Measurements from ENCODE around the gene FOXC2.

Gene FOXC2

GRCh38 chr16:86545954-86546637, 20.5 kb upstream of the FOXC2 start:
- H3K36me3 ChIP-seq (ENCODE audit: control insufficient read depth, insufficient read depth, low read length), result no peaks in the 10 kb centered on the region; the same call in 1 of the 2 replicates
- H3K4me3 ChIP-seq (ENCODE audit: low read length), result no peak overlapping the region
- H3K9me3 ChIP-seq (ENCODE audit: control insufficient read depth, insufficient read depth, low read length), result no peaks in the 10 kb centered on the region

GRCh38 chr16:86546638-86547013, 20.0 kb upstream of the FOXC2 start:
- Histone ChIP-seq H3K4me1 (ENCODE audit: control insufficient read depth, insufficient read depth, low read length) (no peaks in the 10 kb centered on the region; the same call in 1 of the 2 replicates), H3K27ac (ENCODE audit: low read length) (no peak overlapping the region), H3K27me3 (ENCODE audit: control insufficient read depth, insufficient read depth, low read length) (no peaks in the 10 kb centered on the region), H3K4me3 (ENCODE audit: low read length) (no peak overlapping the region), H3K36me3 (ENCODE audit: control insufficient read depth, insufficient read depth, low read length) (no peaks in the 10 kb centered on the region; the same call in 1 of the 2 replicates), H3K9me3 (ENCODE audit: control insufficient read depth, insufficient read depth, low read length) (no peaks in the 10 kb centered on the region)
- no CpG with 5 or more reads among the region's 8 CpGs for WGBS (ENCODE audit: insufficient coverage, insufficient read length)
- no peak for DNase-seq (ENCODE audit: low read depth, low spot score)

More at GRCh38 chr16:86545954-86546637, 20.5 kb upstream of the FOXC2 start:
- H3K27me3 ChIP-seq (ENCODE audit: control insufficient read depth, insufficient read depth, low read length), result no peaks in the 10 kb centered on the region
- no CpG with 5 or more reads among the region's 19 CpGs for WGBS (ENCODE audit: insufficient coverage, insufficient read length)
- no peaks in the 10 kb centered on the region; the same call in 1 of the 2 replicates for H3K4me1 ChIP-seq (ENCODE audit: control insufficient read depth, insufficient read depth, low read length)
- H3K27ac ChIP-seq (ENCODE audit: low read length), result no peak overlapping the region
- no peak for DNase-seq (ENCODE audit: low read depth, low spot score)

GRCh38 chr16:86547286-86547685, 19.3 kb upstream of the FOXC2 start:
- DNase-seq (ENCODE audit: low read depth, low spot score), result no peak
- no peaks in the 10 kb centered on the region for H3K9me3 ChIP-seq (ENCODE audit: control insufficient read depth, insufficient read depth, low read length)
- no peaks in the 10 kb centered on the region; the same call in 1 of the 2 replicates for H3K36me3 ChIP-seq (ENCODE audit: control insufficient read depth, insufficient read depth, low read length)
- no peaks in the 10 kb centered on the region; the same call in 1 of the 2 replicates for H3K4me1 ChIP-seq (ENCODE audit: control insufficient read depth, insufficient read depth, low read length)
- H3K27me3 ChIP-seq (ENCODE audit: control insufficient read depth, insufficient read depth, low read length), result no peaks in the 10 kb centered on the region
- H3K4me3 ChIP-seq (ENCODE audit: low read length), result no peak overlapping the region; the same call in 1 of the 2 replicates
- H3K27ac ChIP-seq (ENCODE audit: low read length), result no peak overlapping the region
- no CpG with 5 or more reads among the region's 11 CpGs for WGBS (ENCODE audit: insufficient coverage, insufficient read length)

GRCh38 chr16:86549076-86549892, 17.3 kb upstream of the FOXC2 start:
- no peaks in the 10 kb centered on the region; the same call in 1 of the 2 replicates for H3K4me1 ChIP-seq (ENCODE audit: control insufficient read depth, insufficient read depth, low read length)
- no peak overlapping the region for H3K4me3 ChIP-seq (ENCODE audit: low read length)
- H3K9me3 ChIP-seq (ENCODE audit: control insufficient read depth, insufficient read depth, low read length), result no peaks in the 10 kb centered on the region
- no peak for DNase-seq (ENCODE audit: low read depth, low spot score)
- H3K27me3 ChIP-seq (ENCODE audit: control insufficient read depth, insufficient read depth, low read length), result no peaks in the 10 kb centered on the region
- H3K27ac ChIP-seq (ENCODE audit: low read length), result no peak overlapping the region
- no peaks in the 10 kb centered on the region; the same call in 1 of the 2 replicates for H3K36me3 ChIP-seq (ENCODE audit: control insufficient read depth, insufficient read depth, low read length)
- WGBS (ENCODE audit: insufficient coverage, insufficient read length), result no CpG with 5 or more reads among the region's 8 CpGs

GRCh38 chr16:86549893-86550190, 16.8 kb upstream of the FOXC2 start:
- H3K9me3 ChIP-seq (ENCODE audit: control insufficient read depth, insufficient read depth, low read length), result no peaks in the 10 kb centered on the region
- no peaks in the 10 kb centered on the region; the same call in 1 of the 2 replicates for H3K36me3 ChIP-seq (ENCODE audit: control insufficient read depth, insufficient read depth, low read length)
- no peak overlapping the region for H3K27ac ChIP-seq (ENCODE audit: low read length)
- H3K4me1 ChIP-seq (ENCODE audit: control insufficient read depth, insufficient read depth, low read length), result no peaks in the 10 kb centered on the region; the same call in 1 of the 2 replicates
- no CpG with 5 or more reads among the region's 7 CpGs for WGBS (ENCODE audit: insufficient coverage, insufficient read length)
- DNase-seq (ENCODE audit: low read depth, low spot score), result no peak
- no peak overlapping the region for H3K4me3 ChIP-seq (ENCODE audit: low read length)
- H3K27me3 ChIP-seq (ENCODE audit: control insufficient read depth, insufficient read depth, low read length), result no peaks in the 10 kb centered on the region

- Histone ChIP-seq H3K4me3 (ENCODE audit: low read length) (no peak overlapping the region), H3K27me3 (ENCODE audit: control insufficient read depth, insufficient read depth, low read length) (no peaks in the 10 kb centered on the region), H3K4me1 (ENCODE audit: control insufficient read depth, insufficient read depth, low read length) (no peaks in the 10 kb centered on the region; the same call in 1 of the 2 replicates), H3K27ac (ENCODE audit: low read length) (no peak overlapping the region), H3K9me3 (ENCODE audit: control insufficient read depth, insufficient read depth, low read length) (no peaks in the 10 kb centered on the region), H3K36me3 (ENCODE audit: control insufficient read depth, insufficient read depth, low read length) (no peaks in the 10 kb centered on the region; the same call in 1 of the 2 replicates)
- no peak for DNase-seq (ENCODE audit: low read depth, low spot score)
- no CpG with 5 or more reads among the region's 5 CpGs for WGBS (ENCODE audit: insufficient coverage, insufficient read length)
Measured at GRCh38 chr16:86550281-86550680, 16.3 kb upstream of the FOXC2 start.

- H3K4me1 ChIP-seq (ENCODE audit: control insufficient read depth, insufficient read depth, low read length), result no peaks in the 10 kb centered on the region
- H3K36me3 ChIP-seq (ENCODE audit: control insufficient read depth, insufficient read depth, low read length), result no peaks in the 10 kb centered on the region
- no peak overlapping the region for H3K27ac ChIP-seq (ENCODE audit: low read length)
- H3K9me3 ChIP-seq (ENCODE audit: control insufficient read depth, insufficient read depth, low read length), result no peaks in the 10 kb centered on the region
- no peak overlapping the region for H3K4me3 ChIP-seq (ENCODE audit: low read length)
- H3K27me3 ChIP-seq (ENCODE audit: control insufficient read depth, insufficient read depth, low read length), result no peaks in the 10 kb centered on the region
- WGBS (ENCODE audit: insufficient coverage, insufficient read length), result no CpG with 5 or more reads among the region's 22 CpGs
- no peak for DNase-seq (ENCODE audit: low read depth, low spot score)
Measured at GRCh38 chr16:86553356-86553755, 13.3 kb upstream of the FOXC2 start.

- Histone ChIP-seq H3K27ac (ENCODE audit: low read length) (no peak overlapping the region), H3K36me3 (ENCODE audit: control insufficient read depth, insufficient read depth, low read length) (no peaks in the 10 kb centered on the region), H3K9me3 (ENCODE audit: control insufficient read depth, insufficient read depth, low read length) (no peaks in the 10 kb centered on the region), H3K4me1 (ENCODE audit: control insufficient read depth, insufficient read depth, low read length) (no peaks in the 10 kb centered on the region), H3K4me3 (ENCODE audit: low read length) (peak overlapping the region; percentile 47; the same call in 1 of the 2 replicates), H3K27me3 (ENCODE audit: control insufficient read depth, insufficient read depth, low read length) (no peaks in the 10 kb centered on the region)
- WGBS (ENCODE audit: insufficient coverage, insufficient read length), result no CpG with 5 or more reads among the region's 10 CpGs
- DNase-seq (ENCODE audit: low read depth, low spot score), result no peak
Measured at GRCh38 chr16:86554599-86554916, 12.1 kb upstream of the FOXC2 start.

- Histone ChIP-seq H3K9me3 (ENCODE audit: control insufficient read depth, insufficient read depth, low read length) (no peaks in the 10 kb centered on the region), H3K27ac (ENCODE audit: low read length) (no peak within 1 kb of the TSS), H3K4me3 (ENCODE audit: low read length) (peak within 1 kb of the TSS; percentile 47; the same call in 1 of the 2 replicates), H3K4me1 (ENCODE audit: control insufficient read depth, insufficient read depth, low read length) (no peaks in the 10 kb centered on the region), H3K36me3 (ENCODE audit: control insufficient read depth, insufficient read depth, low read length) (no peaks in the 10 kb centered on the region), H3K27me3 (ENCODE audit: control insufficient read depth, insufficient read depth, low read length) (no peaks in the 10 kb centered on the region)
- peak; percentile 79 for DNase-seq (ENCODE audit: low read depth, low spot score)
- WGBS (ENCODE audit: insufficient coverage, insufficient read length), result no CpG with 5 or more reads among the region's 70 CpGs
Measured at GRCh38 chr16:86554917-86555703, 11.5 kb upstream of the FOXC2 start, which contains the start of gene MTHFSD. Gene MTHFSD (minus strand): TSS chr16:86555235. CDS start chr16:86555184, 51 bp downstream.

- Histone ChIP-seq H3K4me3 (ENCODE audit: low read length) (peak overlapping the region; percentile 47; the same call in 1 of the 2 replicates), H3K4me1 (ENCODE audit: control insufficient read depth, insufficient read depth, low read length) (no peaks in the 10 kb centered on the region), H3K27me3 (ENCODE audit: control insufficient read depth, insufficient read depth, low read length) (no peaks in the 10 kb centered on the region), H3K9me3 (ENCODE audit: control insufficient read depth, insufficient read depth, low read length) (no peaks in the 10 kb centered on the region), H3K27ac (ENCODE audit: low read length) (no peak overlapping the region), H3K36me3 (ENCODE audit: control insufficient read depth, insufficient read depth, low read length) (no peaks in the 10 kb centered on the region)
- DNase-seq (ENCODE audit: low read depth, low spot score), result no peak
- WGBS (ENCODE audit: insufficient coverage, insufficient read length), result no CpG with 5 or more reads among the region's 17 CpGs
Measured at GRCh38 chr16:86555704-86556075, 10.9 kb upstream of the FOXC2 start.

Measured in iPS DF 6.9 (cell line).